ENCODE data around the gene GALNTL6.

The GALNTL6 gene

GRCh38 chr4:172721659-172722058 is 908.5 kb downstream of the GALNTL6 start:
- Histone ChIP-seq H3K79me1 (replicated peaks; ENCODE audit: low read length, poor library complexity, severe bottlenecking) (no peaks in the 10 kb centered on the region), H3K18ac (ENCODE audit: low read depth in 1 of 2, low read length in 2 of 2) (no peak overlapping the region), H3K14ac (ENCODE audit: low read length in 2 of 2) (no peak overlapping the region), H2AK5ac (ENCODE audit: low read length, severe bottlenecking) (no peak overlapping the region), H3K4me1 (ENCODE audit: control insufficient read depth, insufficient read depth, low read depth, low read length) (peaks cover 3% of the 10 kb centered on the region), H4K8ac (ENCODE audit: low read length) (no peak overlapping the region), H3K36me3 (ENCODE audit: control insufficient read depth in 1 of 2, insufficient read depth in 2 of 2, low read depth in 1 of 2, low read length in 2 of 2) (no peaks in the 10 kb centered on the region), H3K4me2 (ENCODE audit: low read length, poor library complexity, severe bottlenecking) (no peak overlapping the region), H3K4ac (ENCODE audit: low read depth in 1 of 2, low read length in 2 of 2) (no peak overlapping the region), H3K4me3 (ENCODE audit: insufficient read depth in 1 of 2, low read depth in 1 of 2, low read length in 2 of 2) (no peak overlapping the region), H3K9me3 (ENCODE audit: control insufficient read depth, low read length) (no peaks in the 10 kb centered on the region), H3K23ac (ENCODE audit: low read length in 2 of 2) (no peak overlapping the region), H3K9ac (ENCODE audit: low read length) (no peak overlapping the region), H2BK120ac (ENCODE audit: low read depth, low read length) (no peak overlapping the region), H3K27me3 (ENCODE audit: control insufficient read depth in 1 of 2, insufficient read depth in 1 of 2, low read length in 2 of 2) (no peaks in the 10 kb centered on the region), H2BK15ac (ENCODE audit: low read depth, poor library complexity, severe bottlenecking) (no peak overlapping the region), H2AFZ (ENCODE audit: low read depth, low read length) (no peak overlapping the region), H2BK12ac (ENCODE audit: low read length in 2 of 2) (no peak overlapping the region), H3K27ac (ENCODE audit: low read length, poor library complexity, severe bottlenecking) (no peak overlapping the region), H2BK5ac (ENCODE audit: low read depth, low read length, poor library complexity, severe bottlenecking) (no peak overlapping the region), H4K91ac (ENCODE audit: low read length) (no peak overlapping the region)
- DNase-seq, result no peak
- WGBS, result 85% methylated on average over 4 of the region's 4 CpGs

GRCh38 chr4:172725581-172725980 is 912.4 kb downstream of the GALNTL6 start:
- H3K9me3 ChIP-seq (ENCODE audit: control insufficient read depth, low read length), result peaks cover 5% of the 10 kb centered on the region
- DNase-seq, result no peak
- peak overlapping the region; percentile 58 for H3K9ac ChIP-seq (ENCODE audit: low read length)
- H2BK12ac ChIP-seq (ENCODE audit: low read length in 2 of 2), result no peak overlapping the region
- H3K4me3 ChIP-seq (ENCODE audit: insufficient read depth in 1 of 2, low read depth in 1 of 2, low read length in 2 of 2), result no peak overlapping the region
- no peaks in the 10 kb centered on the region for H3K36me3 ChIP-seq (ENCODE audit: control insufficient read depth in 1 of 2, insufficient read depth in 2 of 2, low read depth in 1 of 2, low read length in 2 of 2)
- H2BK15ac ChIP-seq (ENCODE audit: low read depth, poor library complexity, severe bottlenecking), result no peak overlapping the region
- H3K14ac ChIP-seq (ENCODE audit: low read length in 2 of 2), result no peak overlapping the region
- H3K4me1 ChIP-seq (ENCODE audit: control insufficient read depth, insufficient read depth, low read depth, low read length), result peaks cover 3% of the 10 kb centered on the region
- no peak overlapping the region for H3K4ac ChIP-seq (ENCODE audit: low read depth in 1 of 2, low read length in 2 of 2)
- H3K79me1 ChIP-seq (replicated peaks; ENCODE audit: low read length, poor library complexity, severe bottlenecking), result no peaks in the 10 kb centered on the region
- WGBS, result 82% methylated on average over 3 of the region's 3 CpGs
- H3K18ac ChIP-seq (ENCODE audit: low read depth in 1 of 2, low read length in 2 of 2), result no peak overlapping the region
- no peak overlapping the region for H2AFZ ChIP-seq (ENCODE audit: low read depth, low read length)
- H4K91ac ChIP-seq (ENCODE audit: low read length), result no peak overlapping the region
- peak overlapping the region; percentile 46 for H3K4me2 ChIP-seq (ENCODE audit: low read length, poor library complexity, severe bottlenecking)
- H4K8ac ChIP-seq (ENCODE audit: low read length), result no peak overlapping the region
- H2AK5ac ChIP-seq (ENCODE audit: low read length, severe bottlenecking), result no peak overlapping the region
- peak overlapping the region; percentile 96 for H3K27ac ChIP-seq (ENCODE audit: low read length, poor library complexity, severe bottlenecking)
- no peak overlapping the region for H3K23ac ChIP-seq (ENCODE audit: low read length in 2 of 2)
- H2BK120ac ChIP-seq (ENCODE audit: low read depth, low read length), result no peak overlapping the region
- peak overlapping the region; percentile 90 for H2BK5ac ChIP-seq (ENCODE audit: low read depth, low read length, poor library complexity, severe bottlenecking)
- no peaks in the 10 kb centered on the region for H3K27me3 ChIP-seq (ENCODE audit: control insufficient read depth in 1 of 2, insufficient read depth in 1 of 2, low read length in 2 of 2)

GRCh38 chr4:172726001-172726423 is 912.8 kb downstream of the GALNTL6 start:
- no peak overlapping the region for H3K4ac ChIP-seq (ENCODE audit: low read depth in 1 of 2, low read length in 2 of 2)
- H2BK5ac ChIP-seq (ENCODE audit: low read depth, low read length, poor library complexity, severe bottlenecking), result peak overlapping the region; percentile 90
- H3K4me3 ChIP-seq (ENCODE audit: insufficient read depth in 1 of 2, low read depth in 1 of 2, low read length in 2 of 2), result peak overlapping the region in 1 of 2 experiments; percentile 23
- no peaks in the 10 kb centered on the region for H3K79me1 ChIP-seq (replicated peaks; ENCODE audit: low read length, poor library complexity, severe bottlenecking)
- no peaks in the 10 kb centered on the region for H3K27me3 ChIP-seq (ENCODE audit: control insufficient read depth in 1 of 2, insufficient read depth in 1 of 2, low read length in 2 of 2)
- H2BK15ac ChIP-seq (ENCODE audit: low read depth, poor library complexity, severe bottlenecking), result no peak overlapping the region
- H3K36me3 ChIP-seq (ENCODE audit: control insufficient read depth in 1 of 2, insufficient read depth in 2 of 2, low read depth in 1 of 2, low read length in 2 of 2), result no peaks in the 10 kb centered on the region
- H2AK5ac ChIP-seq (ENCODE audit: low read length, severe bottlenecking), result no peak overlapping the region
- H4K8ac ChIP-seq (ENCODE audit: low read length), result no peak overlapping the region
- WGBS, result 26% methylated on average over 15 of the region's 15 CpGs
- H3K27ac ChIP-seq (ENCODE audit: low read length, poor library complexity, severe bottlenecking), result peak overlapping the region; percentile 96
- H2AFZ ChIP-seq (ENCODE audit: low read depth, low read length), result peak overlapping the region; percentile 49
- H3K9me3 ChIP-seq (ENCODE audit: control insufficient read depth, low read length), result peaks cover 5% of the 10 kb centered on the region
- H3K4me2 ChIP-seq (ENCODE audit: low read length, poor library complexity, severe bottlenecking), result peak overlapping the region; percentile 46
- no peak overlapping the region for H2BK120ac ChIP-seq (ENCODE audit: low read depth, low read length)
- H4K91ac ChIP-seq (ENCODE audit: low read length), result no peak overlapping the region
- H3K18ac ChIP-seq (ENCODE audit: low read depth in 1 of 2, low read length in 2 of 2), result no peak overlapping the region
- no peak for DNase-seq
- no peak overlapping the region for H2BK12ac ChIP-seq (ENCODE audit: low read length in 2 of 2)
- H3K23ac ChIP-seq (ENCODE audit: low read length in 2 of 2), result no peak overlapping the region
- H3K9ac ChIP-seq (ENCODE audit: low read length), result peak overlapping the region; percentile 58
- H3K4me1 ChIP-seq (ENCODE audit: control insufficient read depth, insufficient read depth, low read depth, low read length), result peaks cover 3% of the 10 kb centered on the region
- no peak overlapping the region for H3K14ac ChIP-seq (ENCODE audit: low read length in 2 of 2)

GRCh38 chr4:172727631-172728030 is 914.4 kb downstream of the GALNTL6 start:
- Histone ChIP-seq H3K23ac (ENCODE audit: low read length in 2 of 2) (no peak overlapping the region), H3K18ac (ENCODE audit: low read depth in 1 of 2, low read length in 2 of 2) (no peak overlapping the region), H3K9ac (ENCODE audit: low read length) (no peak overlapping the region), H3K14ac (ENCODE audit: low read length in 2 of 2) (no peak overlapping the region), H3K79me1 (replicated peaks; ENCODE audit: low read length, poor library complexity, severe bottlenecking) (no peaks in the 10 kb centered on the region), H3K4me1 (ENCODE audit: control insufficient read depth, insufficient read depth, low read depth, low read length) (peaks cover 3% of the 10 kb centered on the region), H2AK5ac (ENCODE audit: low read length, severe bottlenecking) (no peak overlapping the region), H2BK15ac (ENCODE audit: low read depth, poor library complexity, severe bottlenecking) (no peak overlapping the region), H3K27me3 (ENCODE audit: control insufficient read depth in 1 of 2, insufficient read depth in 1 of 2, low read length in 2 of 2) (no peaks in the 10 kb centered on the region), H3K4ac (ENCODE audit: low read depth in 1 of 2, low read length in 2 of 2) (no peak overlapping the region), H3K4me3 (ENCODE audit: insufficient read depth in 1 of 2, low read depth in 1 of 2, low read length in 2 of 2) (no peak overlapping the region), H4K8ac (ENCODE audit: low read length) (no peak overlapping the region), H3K9me3 (ENCODE audit: control insufficient read depth, low read length) (peaks cover 14% of the 10 kb centered on the region), H2BK5ac (ENCODE audit: low read depth, low read length, poor library complexity, severe bottlenecking) (no peak overlapping the region), H2BK120ac (ENCODE audit: low read depth, low read length) (no peak overlapping the region), H3K4me2 (ENCODE audit: low read length, poor library complexity, severe bottlenecking) (no peak overlapping the region), H3K27ac (ENCODE audit: low read length, poor library complexity, severe bottlenecking) (no peak overlapping the region), H2AFZ (ENCODE audit: low read depth, low read length) (no peak overlapping the region), H2BK12ac (ENCODE audit: low read length in 2 of 2) (no peak overlapping the region), H3K36me3 (ENCODE audit: control insufficient read depth in 1 of 2, insufficient read depth in 2 of 2, low read depth in 1 of 2, low read length in 2 of 2) (no peaks in the 10 kb centered on the region), H4K91ac (ENCODE audit: low read length) (no peak overlapping the region)
- no peak for DNase-seq
- WGBS, result 91% methylated on average over 3 of the region's 4 CpGs
